Hepatocyte (in vitro differentiated cells): Measurements from ENCODE around the gene PRMT7.

Experiments
- CTCF ChIP-seq: fragments of 200-600 bp; sonication (generic); IDR thresholded peaks from 2 replicates; pipeline ENCODE4 v1.5.1; 2016; ENCODE audit warnings: antibody characterized with exemption, mild to moderate bottlenecking; ENCODE audit not compliant: poor library complexity
- EZH2 ChIP-seq: fragments of 200-600 bp; sonication (generic); IDR thresholded peaks from 2 replicates; pipeline ENCODE4 v1.6.1; 2016; ENCODE audit warnings: antibody characterized with exemption, mild to moderate bottlenecking, borderline replicate concordance

DNA sequence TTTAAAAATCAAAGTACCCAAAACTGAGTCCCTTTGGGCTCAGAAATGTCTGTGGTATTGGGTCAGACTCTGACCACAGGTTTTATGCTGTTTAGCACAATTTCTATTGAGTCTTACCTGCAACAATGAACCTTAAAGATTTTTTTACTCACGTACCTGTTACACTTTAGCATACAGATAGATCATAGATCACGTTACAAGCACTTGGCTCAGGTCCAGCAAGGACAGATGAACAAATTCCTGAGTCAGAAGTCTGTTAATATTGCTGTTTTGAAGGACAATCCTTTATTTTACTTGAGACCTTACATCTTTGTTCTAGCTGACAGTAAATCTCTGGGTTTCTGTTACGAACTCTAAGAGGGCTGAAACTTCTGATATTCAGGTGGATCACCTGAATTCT is 12.9 kb upstream of the PRMT7 start:
- no peak for TF ChIP-seq CTCF
- TF ChIP-seq EZH2: no peak
